ENCODE measurements around the gene MAPKAPK2.

The MAPKAPK2 gene

GRCh38 chr1:206719169-206719839 is 34.6 kb downstream of the MAPKAPK2 start:
- Mint-ChIP-seq H3K36me3 (peaks cover 0 to 11% of the 10 kb centered on the region in 2 donors), H3K27me3 (no peaks in the 10 kb centered on the region), H3K9me3 (no peaks in the 10 kb centered on the region), H3K27ac (peak overlapping the region; percentile 69), H3K4me1 (peaks cover 48 to 87% of the 10 kb centered on the region in 2 donors), H3K4me3 (no peak overlapping the region)
- ATAC-seq (replicated peaks) (peak in 1 of 2 donors; percentile 63), DNase-seq (no peak)

GRCh38 chr1:206721454-206721853 is 36.7 kb downstream of the MAPKAPK2 start:
- Mint-ChIP-seq H3K9me3 (no peaks in the 10 kb centered on the region), H3K27me3 (no peaks in the 10 kb centered on the region), H3K27ac (no peak overlapping the region), H3K4me1 (peaks cover 52 to 87% of the 10 kb centered on the region in 2 donors), H3K4me3 (no peak overlapping the region), H3K36me3 (peaks cover 0 to 7% of the 10 kb centered on the region in 2 donors)
- DNase-seq (no peak), ATAC-seq (replicated peaks) (no peak)

GRCh38 chr1:206722751-206723461 is 38.2 kb downstream of the MAPKAPK2 start:
- peaks cover 0 to 7% of the 10 kb centered on the region in 2 donors for H3K36me3 Mint-ChIP-seq
- ATAC-seq (replicated peaks), result no peak

GRCh38 chr1:206723462-206723804 is 38.7 kb downstream of the MAPKAPK2 start:
- H3K9me3 Mint-ChIP-seq, result no peaks in the 10 kb centered on the region
- peaks cover 52 to 87% of the 10 kb centered on the region in 2 donors for H3K4me1 Mint-ChIP-seq
- H3K36me3 Mint-ChIP-seq, result peaks cover 2 to 7% of the 10 kb centered on the region in 2 donors
- ATAC-seq (replicated peaks), result no peak
- H3K4me3 Mint-ChIP-seq, result no peak overlapping the region
- no peak for DNase-seq
- no peaks in the 10 kb centered on the region for H3K27me3 Mint-ChIP-seq
- H3K27ac Mint-ChIP-seq, result no peak overlapping the region

More at GRCh38 chr1:206722751-206723461, 38.2 kb downstream of the MAPKAPK2 start:
- peaks cover 49 to 86% of the 10 kb centered on the region in 2 donors for H3K4me1 Mint-ChIP-seq
- no peaks in the 10 kb centered on the region for H3K9me3 Mint-ChIP-seq
- H3K27me3 Mint-ChIP-seq, result no peaks in the 10 kb centered on the region
- H3K27ac Mint-ChIP-seq, result no peak overlapping the region
- H3K4me3 Mint-ChIP-seq, result no peak overlapping the region
- no peak for DNase-seq

- Mint-ChIP-seq H3K36me3 (peaks cover 7 to 11% of the 10 kb centered on the region in 2 donors), H3K27ac (no peak overlapping the region), H3K4me3 (no peak overlapping the region), H3K4me1 (peaks cover 54 to 87% of the 10 kb centered on the region in 2 donors), H3K9me3 (no peaks in the 10 kb centered on the region), H3K27me3 (no peaks in the 10 kb centered on the region)
- DNase-seq (no peak), ATAC-seq (replicated peaks) (no peak)
These were observed 39.2 kb downstream of the MAPKAPK2 start for GRCh38 chr1:206723805-206724472.

- H3K36me3 Mint-ChIP-seq, result peaks cover 15 to 23% of the 10 kb centered on the region in 2 donors
- peak overlapping the region; percentile 31 for H3K27ac Mint-ChIP-seq
- peak; percentile 66 to 75 for ATAC-seq (replicated peaks)
- H3K4me3 Mint-ChIP-seq, result no peak overlapping the region
- H3K4me1 Mint-ChIP-seq, result peaks cover 48 to 82% of the 10 kb centered on the region in 2 donors
- H3K9me3 Mint-ChIP-seq, result no peaks in the 10 kb centered on the region
- no peaks in the 10 kb centered on the region for H3K27me3 Mint-ChIP-seq
- no peak for DNase-seq
These were observed 40.6 kb downstream of the MAPKAPK2 start for GRCh38 chr1:206725109-206725963.

GRCh38 chr1:206727981-206728696 is 43.4 kb downstream of the MAPKAPK2 start:
- Mint-ChIP-seq H3K9me3 (no peaks in the 10 kb centered on the region), H3K4me3 (no peak overlapping the region), H3K27ac (peak overlapping the region; percentile 62)

GRCh38 chr1:206728697-206728987 is 43.9 kb downstream of the MAPKAPK2 start:
- Mint-ChIP-seq H3K4me1 (peaks cover 47 to 65% of the 10 kb centered on the region in 2 donors), H3K27ac (peak overlapping the region; percentile 62), H3K4me3 (no peak overlapping the region), H3K9me3 (no peaks in the 10 kb centered on the region), H3K27me3 (no peaks in the 10 kb centered on the region), H3K36me3 (peaks cover 29 to 45% of the 10 kb centered on the region in 2 donors)
- ATAC-seq (replicated peaks) (no peak), DNase-seq (no peak)

More at GRCh38 chr1:206727981-206728696, 43.4 kb downstream of the MAPKAPK2 start:
- Mint-ChIP-seq H3K27me3 (no peaks in the 10 kb centered on the region), H3K36me3 (peaks cover 27 to 45% of the 10 kb centered on the region in 2 donors), H3K4me1 (peaks cover 49 to 70% of the 10 kb centered on the region in 2 donors)
- ATAC-seq (replicated peaks) (no peak), DNase-seq (no peak)

- Mint-ChIP-seq H3K27me3 (no peaks in the 10 kb centered on the region), H3K4me3 (no peak overlapping the region), H3K4me1 (peaks cover 43 to 65% of the 10 kb centered on the region in 2 donors), H3K9me3 (no peaks in the 10 kb centered on the region), H3K27ac (peak overlapping the region; percentile 25), H3K36me3 (peaks cover 33 to 48% of the 10 kb centered on the region in 2 donors)
- DNase-seq (no peak), ATAC-seq (replicated peaks) (no peak)
These were observed 44.3 kb downstream of the MAPKAPK2 start for GRCh38 chr1:206729050-206729449.

GRCh38 chr1:206729507-206729906 is 44.8 kb downstream of the MAPKAPK2 start:
- H3K27me3 Mint-ChIP-seq, result no peaks in the 10 kb centered on the region
- H3K27ac Mint-ChIP-seq, result no peak overlapping the region
- DNase-seq, result no peak
- H3K4me3 Mint-ChIP-seq, result no peak overlapping the region
- no peaks in the 10 kb centered on the region for H3K9me3 Mint-ChIP-seq
- H3K36me3 Mint-ChIP-seq, result peaks cover 35 to 49% of the 10 kb centered on the region in 2 donors
- H3K4me1 Mint-ChIP-seq, result peaks cover 44 to 65% of the 10 kb centered on the region in 2 donors
- ATAC-seq (replicated peaks), result no peak

- DNase-seq, result no peak
- no peaks in the 10 kb centered on the region for H3K27me3 Mint-ChIP-seq
- H3K4me3 Mint-ChIP-seq, result no peak overlapping the region
- ATAC-seq (replicated peaks), result no peak
- H3K9me3 Mint-ChIP-seq, result no peaks in the 10 kb centered on the region
- peaks cover 45 to 57% of the 10 kb centered on the region in 2 donors for H3K36me3 Mint-ChIP-seq
- H3K27ac Mint-ChIP-seq, result no peak overlapping the region
- peaks cover 40 to 65% of the 10 kb centered on the region in 2 donors for H3K4me1 Mint-ChIP-seq
These were observed 47.8 kb downstream of the MAPKAPK2 start for GRCh38 chr1:206732508-206732907.

GRCh38 chr1:206732992-206733391 is 48.3 kb downstream of the MAPKAPK2 start:
- DNase-seq (no peak), ATAC-seq (replicated peaks) (no peak)
- no peak overlapping the region for H3K27ac Mint-ChIP-seq
- peaks cover 45 to 65% of the 10 kb centered on the region in 2 donors for H3K4me1 Mint-ChIP-seq
- H3K36me3 Mint-ChIP-seq, result peaks cover 45 to 57% of the 10 kb centered on the region in 2 donors
- H3K4me3 Mint-ChIP-seq, result no peak overlapping the region
- H3K9me3 Mint-ChIP-seq, result no peaks in the 10 kb centered on the region
- no peaks in the 10 kb centered on the region for H3K27me3 Mint-ChIP-seq

GRCh38 chr1:206734499-206735142 is 49.9 kb downstream of the MAPKAPK2 start:
- DNase-seq, result peak; percentile 47
- H3K27ac Mint-ChIP-seq, result no peak overlapping the region
- H3K27me3 Mint-ChIP-seq, result no peaks in the 10 kb centered on the region
- no peak overlapping the region for H3K4me3 Mint-ChIP-seq
- peaks cover 37 to 50% of the 10 kb centered on the region in 2 donors for H3K36me3 Mint-ChIP-seq
- peaks cover 50 to 65% of the 10 kb centered on the region in 2 donors for H3K4me1 Mint-ChIP-seq
- no peaks in the 10 kb centered on the region for H3K9me3 Mint-ChIP-seq
- peak; percentile 35 to 43 for ATAC-seq (replicated peaks)

Data from stimulated activated naive B cell treated with anti-CD40 and anti-IgM and Interleukin-4, amounts not matched to agents 10 μg/mL and 1 μg/mL and 100 μg/mL, for 72 hours (primary cell).